AG04449 (cell line): Measurements from ENCODE around the gene DCN.

Experiments
- CTCF ChIA-PET: fragments of 350-600 bp; formaldehyde crosslinking; extraction: SDS; loops from one replicate; lab custom pipeline; 2021; ENCODE audit warnings: antibody characterized with exemption; lab: Yijun Ruan, JAX
- POLR2A ChIA-PET: fragments of 400-600, 350-600 bp; formaldehyde crosslinking; extraction: SDS; loops from one replicate; lab custom pipeline; 2020; ENCODE audit warnings: antibody characterized with exemption, inconsistent platforms; lab: Yijun Ruan, JAX
- DNase-seq: peaks from one replicate; pipeline ENCODE4 v3.0.0-alpha.2; 2010; ENCODE audit warnings: low read depth, low spot score
- H3K4me3 ChIP-seq: 2 replicates; pipeline ENCODE4 v1.5.1; 2011; ENCODE audit warnings: low read depth, mild to moderate bottlenecking, control low read depth, low read length
- CTCF ChIP-seq: IDR thresholded peaks from one replicate; pipeline ENCODE4 v1.5.1; 2011; ENCODE audit warnings: mild to moderate bottlenecking, moderate library complexity, low read length, control low read depth, inconsistent platforms; ENCODE audit not compliant: insufficient read depth; ENCODE audit errors: missing control alignments

DCN gene

GRCh38 chr12:91120781-91121180 lies 61.8 kb downstream of the DCN start:
- no peak for DNase-seq
- CTCF ChIA-PET: no interaction called here
- POLR2A ChIA-PET: no interaction called here
- H3K4me3 ChIP-seq: no peak overlapping the region
- no peak for TF ChIP-seq CTCF

GRCh38 chr12:91119089-91119488 lies 63.5 kb downstream of the DCN start:
- DNase-seq: no peak
- ChIA-PET CTCF (interaction anchor here (0.6 to 3.4 kb wide), 3 partner anchors 9 to 48 kb away, joined by 3 to 18 read pairs (median 3); no protein-coding TSS in a partner anchor), POLR2A (no interaction called here)

GRCh38 chr12:91113621-91114020 lies 69.0 kb downstream of the DCN start:
- H3K4me3 ChIP-seq: no peak overlapping the region
- CTCF ChIA-PET: no interaction called here
- POLR2A ChIA-PET: no interaction called here
- DNase-seq: no peak
- TF ChIP-seq CTCF: no peak

More at GRCh38 chr12:91119089-91119488, 63.5 kb downstream of the DCN start:
- TF ChIP-seq CTCF: no peak
- no peak overlapping the region for H3K4me3 ChIP-seq

- DNase-seq: peak; percentile 85
- TF ChIP-seq CTCF: no peak
- peak within 1 kb of the TSS; percentile 58 for H3K4me3 ChIP-seq
- POLR2A ChIA-PET: interaction anchor here (0.7 to 1.2 kb wide), 2 partner anchors 11 to 28 kb away, joined by 3 to 6 read pairs; no protein-coding TSS in a partner anchor
- CTCF ChIA-PET: interaction anchor here (0.8 to 5.3 kb wide), 17 partner anchors 11 to 253 kb away, joined by 3 to 67 read pairs (median 5); no protein-coding TSS in a partner anchor
These were observed 71.0 kb downstream of the DCN start, which contains the start of gene LUM for GRCh38 chr12:91111366-91112325. Gene LUM, minus strand, starts transcription at chr12:91111494. Its CDS starts 2,515 bp downstream, at chr12:91108979.

GRCh38 chr12:91110311-91110924 lies 72.2 kb downstream of the DCN start:
- peak overlapping the region; percentile 58 for H3K4me3 ChIP-seq
- TF ChIP-seq CTCF: no peak
- ChIA-PET CTCF (interaction anchor here (0.7 to 5.3 kb wide), 20 partner anchors 9 to 254 kb away, joined by 3 to 67 read pairs (median 6); no protein-coding TSS in a partner anchor), POLR2A (no interaction called here)
- no peak for DNase-seq
